ENCODE data around the gene GRWD1.
"Not testable (repeated sequence)": the region's sequence is repeated elsewhere in the genome, so short reads cannot be mapped to it uniquely, and the experiment has no call there.

GRWD1 gene

DNA sequence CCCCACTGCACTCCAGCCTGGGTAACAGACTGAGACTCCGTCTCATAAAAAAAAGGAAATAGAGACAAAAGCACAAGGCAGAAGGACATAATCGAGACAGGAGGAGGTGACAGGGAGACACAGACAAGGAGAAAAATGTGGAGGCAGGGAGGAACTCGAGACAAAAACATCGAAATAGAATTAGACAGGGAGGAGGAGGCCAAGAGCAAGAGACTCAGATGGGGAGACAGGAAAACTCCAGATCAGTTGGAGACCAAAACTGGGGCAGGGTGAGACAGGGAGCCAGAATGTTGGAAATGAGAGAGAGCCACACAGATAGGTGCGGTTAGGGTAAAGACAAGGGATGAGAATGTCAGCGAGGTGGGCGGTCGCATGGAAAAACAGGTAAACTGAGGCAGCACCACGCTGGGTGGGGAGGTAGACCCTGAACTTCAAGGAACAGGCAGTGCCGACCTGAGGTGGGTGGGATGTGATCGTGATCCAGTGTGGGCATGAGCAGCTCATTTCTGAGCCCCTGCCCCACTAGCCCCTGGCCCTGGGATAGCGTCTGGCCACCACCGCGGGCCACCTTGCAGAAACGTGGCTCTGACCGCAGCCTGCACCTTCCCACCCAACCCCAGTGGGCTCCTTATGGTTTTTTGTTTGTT is 38.6 kb downstream of the GRWD1 start:
- H3K4me3 ChIP-seq (replicated peaks in 1 of 2; ENCODE audit: low read depth in 2 of 2, low read length in 2 of 2) = no peak overlapping the region
- TF ChIP-seq CTCF (IDR thresholded peaks at IDR 0.05; ENCODE audit: low read depth, low read length) = no peak
- DNase-seq (ENCODE audit: low read depth in 2 of 2) = no peak

DNA sequence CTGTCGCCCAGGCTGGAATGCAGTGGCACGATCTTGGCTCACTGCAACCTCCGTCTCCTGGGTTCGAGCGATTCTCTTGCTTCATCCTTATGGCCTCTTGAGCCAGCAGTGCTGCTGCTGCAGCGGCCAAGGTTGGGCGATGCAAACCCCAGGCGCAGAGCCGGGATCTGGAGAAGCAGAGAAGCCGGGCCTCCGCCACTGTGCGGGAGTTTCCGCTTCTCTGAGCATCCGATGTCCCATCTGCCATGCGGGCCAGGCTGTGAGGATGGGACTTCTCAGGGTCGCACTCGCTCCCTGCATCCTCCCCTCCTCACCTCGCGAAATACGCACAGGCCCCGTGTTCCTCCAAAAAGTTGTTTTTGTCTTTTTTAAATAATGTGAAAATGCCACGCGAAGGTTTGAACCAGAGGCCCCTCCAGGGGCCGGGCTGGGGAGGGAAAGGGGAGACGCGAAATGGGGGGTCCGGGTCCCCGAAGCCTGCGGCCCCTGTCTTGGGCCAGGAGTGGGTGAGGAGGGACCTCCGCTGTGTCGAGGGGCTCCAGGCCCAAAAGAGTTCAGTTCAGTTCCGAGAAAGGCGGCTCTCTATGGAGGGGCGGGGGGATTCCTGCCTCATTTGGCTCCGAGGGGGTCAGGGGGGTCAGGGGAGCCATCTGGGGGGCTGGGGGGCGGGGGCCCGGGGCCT is 39.3 kb downstream of the GRWD1 start:
- no peak for TF ChIP-seq CTCF (IDR thresholded peaks at IDR 0.05; ENCODE audit: low read depth, low read length)
- H3K4me3 ChIP-seq (replicated peaks in 1 of 2; ENCODE audit: low read depth in 2 of 2, low read length in 2 of 2) = no peak overlapping the region
- no peak for DNase-seq (ENCODE audit: low read depth in 2 of 2)

DNA sequence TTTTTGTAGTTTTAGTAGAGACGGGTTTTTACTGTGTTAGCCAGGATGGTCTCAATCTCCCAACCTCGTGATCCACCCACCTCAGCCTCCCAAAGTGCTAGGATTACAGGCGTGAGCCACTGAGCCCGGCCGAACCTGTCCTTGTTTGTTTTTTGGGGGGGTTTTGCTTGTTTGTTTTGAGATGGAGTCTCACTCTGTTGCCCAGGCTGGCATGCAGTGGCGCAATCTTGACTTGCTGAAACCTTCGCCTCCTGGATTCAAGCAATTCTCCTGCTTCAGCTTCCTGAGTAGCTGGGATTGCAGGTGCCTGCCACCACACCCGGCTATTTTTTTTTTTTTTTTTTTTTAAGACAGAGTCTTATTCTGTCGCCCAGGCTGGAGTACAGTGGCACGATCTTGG is 40.9 kb downstream of the GRWD1 start:
- not testable (repeated sequence) for H3K4me3 ChIP-seq (replicated peaks in 1 of 2; ENCODE audit: low read depth in 2 of 2, low read length in 2 of 2); DNase-seq (ENCODE audit: low read depth in 2 of 2)

DNA sequence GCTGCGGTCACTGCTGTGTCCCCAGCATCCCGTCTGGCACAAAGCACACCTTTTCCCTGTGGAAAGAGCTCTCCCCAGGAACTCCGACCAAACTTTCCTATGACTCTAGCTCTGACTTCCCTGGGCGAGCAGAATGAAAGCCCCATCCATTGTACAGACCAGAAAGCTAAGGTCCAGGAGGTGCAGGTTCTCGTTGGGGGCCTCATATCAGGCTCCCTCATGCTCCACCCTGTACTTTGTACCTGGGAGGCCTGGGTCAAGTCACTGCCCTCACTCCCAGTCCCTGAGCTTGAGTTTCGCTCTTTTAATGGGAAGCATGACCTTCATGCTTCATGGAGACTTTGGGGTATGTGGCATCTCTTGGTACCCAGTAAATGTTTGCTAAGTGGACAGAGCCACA is 41.8 kb downstream of the GRWD1 start:
- no peak for DNase-seq (ENCODE audit: low read depth in 2 of 2)
- no peak overlapping the region for H3K4me3 ChIP-seq (replicated peaks in 1 of 2; ENCODE audit: low read depth in 2 of 2, low read length in 2 of 2)

DNA sequence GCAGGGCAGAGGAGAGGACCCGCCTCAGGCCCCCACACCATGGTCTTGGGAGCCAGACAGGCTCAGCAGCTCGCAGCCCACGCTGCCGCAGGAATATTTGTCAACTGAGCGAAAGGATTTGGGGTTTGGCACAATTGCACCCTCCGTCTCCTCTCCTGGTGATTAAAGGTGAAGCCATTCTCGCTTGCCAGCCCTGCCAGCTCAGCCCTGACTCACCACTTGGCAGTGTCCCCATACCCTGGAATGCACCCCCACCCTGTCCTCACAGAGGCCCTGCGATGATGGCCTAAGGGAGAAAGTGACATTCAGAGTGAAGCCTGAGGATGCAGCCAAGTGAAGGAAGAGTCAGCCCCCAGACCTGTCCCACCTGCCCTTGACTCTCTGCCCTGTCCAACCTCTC is 42.2 kb downstream of the GRWD1 start:
- H3K4me3 ChIP-seq (replicated peaks in 1 of 2; ENCODE audit: low read depth in 2 of 2, low read length in 2 of 2) = no peak overlapping the region
- no peak for TF ChIP-seq CTCF (IDR thresholded peaks at IDR 0.05; ENCODE audit: low read depth, low read length)
- peak; percentile 70 to 72 for DNase-seq (ENCODE audit: low read depth in 2 of 2)

More for the DNA sequence above, 41.8 kb downstream of the GRWD1 start:
- no peak for TF ChIP-seq CTCF (IDR thresholded peaks at IDR 0.05; ENCODE audit: low read depth, low read length)

GRCh38 chr19:48488478-48488877 is 42.7 kb downstream of the GRWD1 start:
- not testable (repeated sequence) for DNase-seq (ENCODE audit: low read depth in 2 of 2); H3K4me3 ChIP-seq (replicated peaks in 1 of 2; ENCODE audit: low read depth in 2 of 2, low read length in 2 of 2)

DNA sequence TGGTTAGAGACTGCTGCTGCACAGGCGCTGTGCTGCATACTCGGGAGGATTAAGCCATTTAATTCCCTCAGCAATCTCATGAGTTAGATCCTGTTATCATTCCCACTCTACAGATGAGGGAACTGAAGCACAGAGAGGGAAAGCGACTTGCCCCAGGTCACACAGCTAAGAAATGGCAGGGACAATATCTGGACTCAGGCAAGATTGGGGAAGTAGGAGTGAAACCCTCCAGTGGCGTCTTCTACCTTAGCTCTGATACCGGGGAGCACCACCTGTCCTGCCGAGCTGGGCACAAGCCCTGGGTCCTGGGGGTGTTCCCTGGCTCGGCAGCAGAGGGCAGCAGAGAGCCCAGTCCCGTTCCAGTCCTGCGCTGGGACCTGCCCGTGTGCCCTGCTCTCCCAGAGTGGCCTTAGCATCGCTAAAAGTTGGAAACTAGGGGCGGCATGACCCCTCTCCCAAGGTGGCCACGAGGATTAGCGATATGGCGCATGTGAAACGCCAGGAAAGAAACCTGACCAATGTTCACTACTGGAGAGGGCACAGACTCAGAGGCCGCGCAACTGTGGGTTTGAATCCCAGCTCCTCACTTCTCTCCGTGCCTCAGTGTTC is 43.9 kb downstream of the GRWD1 start:
- peak; percentile 62 to 63 for DNase-seq (ENCODE audit: low read depth in 2 of 2)
- peak; percentile 99 for TF ChIP-seq CTCF (IDR thresholded peaks at IDR 0.05; ENCODE audit: low read depth, low read length)
- no peak overlapping the region for H3K4me3 ChIP-seq (replicated peaks in 1 of 2; ENCODE audit: low read depth in 2 of 2, low read length in 2 of 2)

All from cardiac fibroblast (primary cell).